Measurements from ENCODE around the gene EFNB2. TPM values are rescaled to one million over a fixed set of nuclear protein-coding genes. Genes with fewer than 3 reads are reported as not detected.

EFNB2 gene
- total RNA-seq, 1 experiment from 2014 or later, result 15.9 TPM

GRCh38 chr13:106514928-106515634, 20.4 kb downstream of the EFNB2 start:
- POLR2A ChIA-PET, result no interaction called here
- peak overlapping the region; percentile 43 for H3K27ac Mint-ChIP-seq
- CTCF ChIA-PET, result interaction anchor here (1.6 kb wide), 1 partner anchor 105 kb away, joined by 5 read pairs; no protein-coding TSS in a partner anchor

More at GRCh38 chr13:106514928-106515634, 20.4 kb downstream of the EFNB2 start:
- no peak for TF ChIP-seq SOX15 (CRISPR knock-in tag; IDR thresholded peaks at IDR 0.05)
- TF ChIP-seq GRHL2 (CRISPR knock-in tag; IDR thresholded peaks at IDR 0.05; ENCODE audit: insufficient replicate concordance, severe bottlenecking), result no peak
- TF ChIP-seq FOXJ3 (CRISPR knock-in tag; IDR thresholded peaks at IDR 0.05; ENCODE audit: borderline replicate concordance), result no peak
- TF ChIP-seq FOXP1 (CRISPR knock-in tag; IDR thresholded peaks at IDR 0.05; ENCODE audit: borderline replicate concordance), result no peak
- no peak for TF ChIP-seq IRF2 (CRISPR knock-in tag; IDR thresholded peaks at IDR 0.05; ENCODE audit: borderline replicate concordance, low read depth)
- TF ChIP-seq SMAD4 (CRISPR knock-in tag; IDR thresholded peaks at IDR 0.05), result no peak
- no peak for TF ChIP-seq IRF1 (CRISPR knock-in tag; IDR thresholded peaks at IDR 0.05)
- TF ChIP-seq ESRRA (CRISPR knock-in tag; IDR thresholded peaks at IDR 0.05; ENCODE audit: borderline replicate concordance), result no peak
- TF ChIP-seq CREM (CRISPR knock-in tag; IDR thresholded peaks at IDR 0.05), result no peak
- no peak for TF ChIP-seq PRDM15 (CRISPR knock-in tag; IDR thresholded peaks at IDR 0.05)
- no peak for TF ChIP-seq ATF6 (CRISPR knock-in tag; IDR thresholded peaks at IDR 0.05)
- TF ChIP-seq ZNF532 (CRISPR knock-in tag; IDR thresholded peaks at IDR 0.05; ENCODE audit: borderline replicate concordance), result no peak
- no peak for TF ChIP-seq NFYB (CRISPR knock-in tag; conservative IDR thresholded peaks at IDR 0.05; ENCODE audit: low read depth)
- TF ChIP-seq RORB (CRISPR knock-in tag; IDR thresholded peaks at IDR 0.05), result no peak
- no peak for TF ChIP-seq ZNF671 (CRISPR knock-in tag; IDR thresholded peaks at IDR 0.05)
- no peak for TF ChIP-seq CDX4 (CRISPR knock-in tag; IDR thresholded peaks at IDR 0.05; ENCODE audit: borderline replicate concordance)
- no peak for TF ChIP-seq MLX (CRISPR knock-in tag; IDR thresholded peaks at IDR 0.05)
- Mint-ChIP-seq H3K4me3 (no peak overlapping the region), H3K9me3 (no peaks in the 10 kb centered on the region), H3K36me3 (peaks cover 9% of the 10 kb centered on the region), H3K4me1 (peaks cover 61% of the 10 kb centered on the region), H3K27me3 (ENCODE audit: low read depth) (no peaks in the 10 kb centered on the region)
- ATAC-seq (peak; percentile 53), DNase-seq (ENCODE audit: low spot score) (no peak)

Data from WTC11 (cell line).